Kidney (tissue), 14 donors: ENCODE results near the gene JAK3. TPM values are rescaled to one million over a fixed set of nuclear protein-coding genes. Genes with fewer than 3 reads are reported as not detected.

ENCODE experiments used
- DNase-seq, 5 donors: peaks; one replicate each; pipeline ENCODE4 v3.0.0-alpha.2; 2013 to 2020
- FAIRE-seq: peaks from 2 replicates; lab custom pipeline; 2012; peaks lifted over from hg19 to GRCh38; lab: Jason Lieb, UNC
- H3K27ac ChIP-seq, 2 donors: one replicate each; pipeline ENCODE4 v1.7.0; 2013; ENCODE audit warnings: low read depth in 2 of 2, low read length in 2 of 2, inconsistent platforms in 1 of 2
- H3K27me3 ChIP-seq: one replicate; pipeline ENCODE4 v1.7.1; 2013; ENCODE audit warnings: low read length, inconsistent platforms; ENCODE audit not compliant: control insufficient read depth, insufficient read depth
- H3K36me3 ChIP-seq, 3 donors: one replicate each; pipeline versions ENCODE4 v1.7.0 to v1.7.1; 2013; ENCODE audit warnings: low read length in 3 of 3, control low read depth in 1 of 3, inconsistent platforms in 1 of 3; ENCODE audit not compliant: insufficient read depth in 3 of 3, control insufficient read depth in 2 of 3
- H3K4me1 ChIP-seq, 3 donors: one replicate each; pipeline versions ENCODE4 v1.7.0 to v1.7.1; 2013; ENCODE audit warnings: low read length in 3 of 3, inconsistent platforms in 1 of 3, low read depth in 1 of 3; ENCODE audit not compliant: control insufficient read depth in 2 of 3, insufficient read depth in 2 of 3
- H3K4me3 ChIP-seq, 3 donors: one replicate each; pipeline versions ENCODE4 v1.7.0 to v1.8.1; 2013; ENCODE audit warnings: low read length in 3 of 3, control low read depth in 1 of 3, inconsistent platforms in 1 of 3
- H3K9ac ChIP-seq, 3 donors: one replicate each; pipeline versions ENCODE4 v1.7.0 to v1.7.1; 2013; ENCODE audit warnings: low read length in 3 of 3, control low read depth in 1 of 3, inconsistent platforms in 1 of 3
- H3K9me3 ChIP-seq, 3 donors: one replicate each; pipeline versions ENCODE4 v1.7.0 to v1.7.1; 2013; ENCODE audit warnings: low read length in 3 of 3, control low read depth in 1 of 3, inconsistent platforms in 1 of 3; ENCODE audit not compliant: control insufficient read depth in 2 of 3, insufficient read depth in 1 of 3
- CTCF ChIP-seq: IDR thresholded peaks from 3 replicates; pipeline ENCODE4 v1.5.1; 2012; ENCODE audit warnings: mild to moderate bottlenecking, moderate library complexity, borderline replicate concordance; ENCODE audit not compliant: insufficient read depth; ENCODE audit errors: extremely low read depth
- intact Hi-C: fragments of 100-400 bp; cut with DNase I; formaldehyde crosslinking; loops from one replicate; pipeline ENCODE4 v1.11.1; 2022
- polyA plus RNA-seq: library from polyadenylated mRNA; stranded (reverse); fragments of 350-450 nt; fragmentation: Illumina TruSeq; extraction: RNeasy Lipid Tissue Mini Kit (QIAGEN cat#74804); gene quantifications from one replicate; pipeline ENCODE4 v1.2.3, GENCODE V29; 2014; ENCODE audit warnings: low read depth, low replicate concordance; ENCODE audit not compliant: insufficient read depth
- total RNA-seq: library from RNA; stranded (reverse); fragmentation: NEBNext Ultra II Directional; extraction: Animal tissue kit (Norgen Biotek cat#: 25700); gene quantifications from one replicate; pipeline ENCODE4 v1.2.1, GENCODE V29; 2021
- donor health status: control.
- donor health status: control.
- donor health status: control.
- donor health status: control.
- donor health status: control.
- donor health status: DM: yes; HTN: yes; CAD: no.
- donor health status: Normal renal cell carcinoma (clear cell type).

The JAK3 gene
- total and polyA plus RNA-seq, 2 donors from 2014 or later, result 3.5 to 30.8 TPM

GRCh38 chr19:17811103-17811502 is 36.7 kb downstream of the JAK3 start:
- Histone ChIP-seq H3K36me3 (no peaks in the 10 kb centered on the region), H3K4me1 (no peaks in the 10 kb centered on the region), H3K27ac (no peak overlapping the region), H3K4me3 (no peak overlapping the region), H3K9me3 (peaks cover 0 to 4% (median 0%) of the 10 kb centered on the region in 3 donors), H3K27me3 (no peaks in the 10 kb centered on the region), H3K9ac (no peak overlapping the region)
- intact Hi-C loops, result no loop called here
- DNase-seq, result no peak
- FAIRE-seq, result no peak
- no peak for TF ChIP-seq CTCF

DNA sequence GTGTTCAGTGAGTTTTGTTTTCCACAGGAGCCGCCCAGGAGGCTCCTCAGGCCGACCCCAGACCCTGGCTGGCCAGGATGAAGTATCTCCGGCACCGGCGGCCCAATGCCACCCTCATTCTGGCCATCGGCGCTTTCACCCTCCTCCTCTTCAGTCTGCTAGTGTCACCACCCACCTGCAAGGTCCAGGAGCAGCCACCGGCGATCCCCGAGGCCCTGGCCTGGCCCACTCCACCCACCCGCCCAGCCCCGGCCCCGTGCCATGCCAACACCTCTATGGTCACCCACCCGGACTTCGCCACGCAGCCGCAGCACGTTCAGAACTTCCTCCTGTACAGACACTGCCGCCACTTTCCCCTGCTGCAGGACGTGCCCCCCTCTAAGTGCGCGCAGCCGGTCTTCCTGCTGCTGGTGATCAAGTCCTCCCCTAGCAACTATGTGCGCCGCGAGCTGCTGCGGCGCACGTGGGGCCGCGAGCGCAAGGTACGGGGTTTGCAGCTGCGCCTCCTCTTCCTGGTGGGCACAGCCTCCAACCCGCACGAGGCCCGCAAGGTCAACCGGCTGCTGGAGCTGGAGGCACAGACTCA is 40.0 kb downstream of the JAK3 start:
- Histone ChIP-seq H3K36me3 (no peaks in the 10 kb centered on the region), H3K4me1 (no peaks in the 10 kb centered on the region), H3K9ac (no peak overlapping the region), H3K27ac (no peak overlapping the region), H3K4me3 (no peak overlapping the region), H3K9me3 (peaks cover 0 to 4% (median 0%) of the 10 kb centered on the region in 3 donors), H3K27me3 (no peaks in the 10 kb centered on the region)
- intact Hi-C loops, result no loop called here
- FAIRE-seq, result no peak
- no peak for TF ChIP-seq CTCF
- no peak for DNase-seq

DNA sequence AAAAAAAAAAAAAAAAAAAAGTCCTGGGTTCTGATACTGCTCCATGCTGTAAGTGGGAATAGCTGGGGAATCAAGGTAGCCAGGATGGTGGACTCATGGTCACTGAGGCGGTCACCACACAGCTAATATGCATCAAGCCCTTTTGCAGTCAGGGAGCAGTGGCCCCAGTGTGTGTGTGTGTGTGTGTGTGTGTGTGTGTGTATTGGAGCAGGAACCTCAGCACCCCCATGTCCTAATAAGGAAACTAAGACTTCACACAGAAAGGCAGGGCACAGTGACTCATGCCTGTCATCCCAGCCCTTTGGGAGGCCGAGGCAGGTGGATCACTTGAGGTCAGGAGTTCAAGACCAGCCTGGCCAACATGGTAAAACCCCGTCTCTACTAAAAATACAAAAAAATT is 40.8 kb downstream of the JAK3 start:
- no peak for FAIRE-seq
- H3K4me1 ChIP-seq, result no peaks in the 10 kb centered on the region

More for the DNA sequence above, 40.8 kb downstream of the JAK3 start:
- DNase-seq, result no peak
- Histone ChIP-seq H3K9ac (no peak overlapping the region), H3K27ac (no peak overlapping the region), H3K27me3 (no peaks in the 10 kb centered on the region), H3K9me3 (peaks cover 0 to 4% (median 0%) of the 10 kb centered on the region in 3 donors), H3K4me3 (no peak overlapping the region), H3K36me3 (no peaks in the 10 kb centered on the region)
- no peak for TF ChIP-seq CTCF
- intact Hi-C loops, result no loop called here
